Measurements from ENCODE around the gene SLC25A11. TPM values are rescaled to one million over a fixed set of nuclear protein-coding genes. Genes with fewer than 3 reads are reported as not detected.

The SLC25A11 gene
- total RNA-seq, 4 donors from 2014 or later, result 25.3 to 85.5 (median 27.9) TPM

DNA sequence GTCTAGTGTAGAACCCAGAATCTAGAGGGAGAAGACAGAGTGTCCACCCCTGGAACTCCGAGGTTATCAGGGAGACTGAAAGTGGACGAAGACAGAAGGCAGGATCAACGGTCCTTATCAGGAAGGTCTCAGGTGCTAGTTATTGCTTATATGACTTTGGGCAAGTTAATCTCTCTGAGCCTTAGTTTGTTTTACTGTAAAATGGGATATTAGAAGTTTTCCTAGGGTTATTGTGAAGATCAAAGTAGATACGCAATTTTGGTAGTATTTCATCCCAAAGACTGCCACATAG is 1.4 kb upstream of the SLC25A11 start:
- TF ChIP-seq, protein P1, sequence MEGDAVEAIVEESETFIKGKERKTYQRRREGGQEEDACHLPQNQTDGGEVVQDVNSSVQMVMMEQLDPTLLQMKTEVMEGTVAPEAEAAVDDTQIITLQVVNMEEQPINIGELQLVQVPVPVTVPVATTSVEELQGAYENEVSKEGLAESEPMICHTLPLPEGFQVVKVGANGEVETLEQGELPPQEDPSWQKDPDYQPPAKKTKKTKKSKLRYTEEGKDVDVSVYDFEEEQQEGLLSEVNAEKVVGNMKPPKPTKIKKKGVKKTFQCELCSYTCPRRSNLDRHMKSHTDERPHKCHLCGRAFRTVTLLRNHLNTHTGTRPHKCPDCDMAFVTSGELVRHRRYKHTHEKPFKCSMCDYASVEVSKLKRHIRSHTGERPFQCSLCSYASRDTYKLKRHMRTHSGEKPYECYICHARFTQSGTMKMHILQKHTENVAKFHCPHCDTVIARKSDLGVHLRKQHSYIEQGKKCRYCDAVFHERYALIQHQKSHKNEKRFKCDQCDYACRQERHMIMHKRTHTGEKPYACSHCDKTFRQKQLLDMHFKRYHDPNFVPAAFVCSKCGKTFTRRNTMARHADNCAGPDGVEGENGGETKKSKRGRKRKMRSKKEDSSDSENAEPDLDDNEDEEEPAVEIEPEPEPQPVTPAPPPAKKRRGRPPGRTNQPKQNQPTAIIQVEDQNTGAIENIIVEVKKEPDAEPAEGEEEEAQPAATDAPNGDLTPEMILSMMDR (IDR thresholded peaks at IDR 0.05; ENCODE audit: low read depth), result no peak

DNA sequence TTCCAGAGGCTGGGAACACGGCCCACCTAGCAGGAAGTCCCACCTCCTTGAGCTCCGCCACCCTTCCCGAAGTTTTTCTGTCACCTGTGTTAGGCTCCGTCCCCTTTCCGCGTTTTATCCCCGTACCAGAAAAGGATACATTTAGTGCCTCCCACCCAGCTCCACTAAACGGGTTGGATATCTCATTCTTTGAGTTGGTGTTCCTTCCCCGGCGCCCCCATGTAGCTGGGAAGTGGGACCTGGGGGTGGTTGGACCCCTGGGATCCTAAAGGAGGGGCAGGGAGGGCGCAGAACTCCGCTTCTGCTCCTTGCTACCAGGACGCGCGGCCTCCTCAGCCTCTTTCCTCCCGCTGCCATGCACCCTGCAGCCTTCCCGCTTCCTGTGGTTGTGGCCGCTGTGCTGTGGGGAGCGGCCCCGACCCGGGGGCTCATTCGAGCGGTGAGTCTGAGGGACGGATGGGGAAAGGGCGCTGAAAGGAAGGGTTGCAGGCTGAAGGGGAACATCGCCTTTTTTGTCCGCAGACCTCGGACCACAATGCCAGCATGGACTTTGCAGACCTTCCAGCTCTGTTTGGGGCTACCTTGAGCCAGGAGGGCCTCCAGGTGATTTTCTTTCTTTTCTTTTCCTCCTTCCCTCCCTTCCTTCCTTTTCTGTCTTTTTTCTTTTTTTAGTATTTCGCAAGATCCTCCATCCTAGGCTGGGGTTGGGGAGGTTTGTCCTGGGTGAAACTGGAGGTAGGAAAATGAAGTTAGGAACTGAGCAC is 891 bp upstream of the SLC25A11 start:
- TF ChIP-seq, protein P1 (IDR thresholded peaks at IDR 0.05; ENCODE audit: low read depth), result no peak

DNA sequence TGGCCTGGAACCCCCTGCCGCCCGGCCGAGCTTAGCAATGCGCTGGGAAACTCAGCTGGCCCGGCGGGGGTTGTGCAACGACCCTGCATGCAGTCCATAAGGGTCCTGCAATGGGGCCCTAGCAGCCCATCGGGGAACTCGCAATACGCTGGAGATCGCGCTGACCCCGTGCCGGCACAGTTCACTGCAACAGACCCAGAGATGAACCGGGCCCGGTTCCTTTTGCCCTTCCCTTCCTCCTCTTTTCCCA is 375 bp downstream of the SLC25A11 start:
- TF ChIP-seq, protein P1 (IDR thresholded peaks at IDR 0.05; ENCODE audit: low read depth), result no peak

DNA sequence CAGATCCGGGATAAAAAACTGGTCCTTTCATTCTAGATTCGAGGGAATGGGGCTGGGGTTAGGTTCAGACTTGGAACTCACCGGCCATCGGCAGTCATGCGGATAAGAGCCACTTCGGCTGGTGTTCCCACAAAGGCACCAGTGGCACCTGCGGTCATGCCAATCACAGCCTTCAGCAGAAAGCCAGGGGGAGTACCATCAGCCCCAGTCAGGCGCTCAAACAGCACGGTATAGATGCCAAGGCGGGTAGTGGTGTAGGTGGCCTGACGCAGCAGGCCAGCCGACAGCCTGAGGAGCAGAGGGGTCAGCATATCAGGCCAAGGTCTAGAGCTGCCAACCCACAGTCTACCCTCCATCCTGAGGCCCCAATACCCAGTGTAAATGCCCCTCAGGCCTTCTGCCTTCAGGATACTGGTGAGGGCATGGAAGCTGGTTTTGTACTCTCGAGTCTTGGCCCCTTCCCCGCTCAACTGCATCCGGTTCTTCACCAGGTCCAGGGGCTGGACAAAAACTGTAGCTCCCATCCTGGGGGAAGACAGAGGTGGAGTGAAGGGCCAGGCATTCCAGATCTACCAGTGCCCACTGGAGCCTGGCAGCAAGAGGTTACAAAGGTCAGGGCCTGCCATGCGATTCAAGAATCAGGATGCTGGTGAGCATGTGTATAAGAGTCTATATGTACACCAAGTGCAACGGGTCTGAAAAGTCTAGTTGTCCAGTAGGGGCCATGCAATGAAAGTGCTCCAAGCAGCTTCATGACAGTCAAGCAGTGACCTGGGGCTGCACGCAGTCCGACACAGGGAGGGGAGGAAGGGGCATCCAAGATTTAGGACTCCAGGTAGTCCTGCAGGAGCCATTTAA is 929 bp downstream of the SLC25A11 start:
- TF ChIP-seq, protein P1 (IDR thresholded peaks at IDR 0.05; ENCODE audit: low read depth), result no peak

DNA sequence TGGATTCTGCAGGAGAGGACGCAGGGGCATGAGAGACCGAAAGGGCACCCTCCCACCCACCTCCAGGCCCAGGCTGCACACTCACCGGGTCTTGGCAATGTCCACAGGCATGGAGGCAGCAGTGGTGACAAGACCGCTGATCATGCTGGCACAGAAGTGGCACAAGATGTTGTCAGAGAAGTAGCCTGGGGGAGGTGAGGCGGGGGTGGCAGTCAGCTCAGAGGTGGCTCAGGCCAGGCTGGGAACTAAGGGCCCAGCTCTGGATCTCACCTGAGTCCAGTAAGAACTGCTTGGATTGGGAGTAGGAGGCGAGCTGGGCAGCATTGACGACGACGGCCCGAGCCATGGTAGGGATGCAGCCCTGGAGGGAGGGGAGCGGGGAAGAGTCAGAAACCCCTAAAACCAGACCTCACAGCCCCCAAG is 1.8 kb downstream of the SLC25A11 start:
- TF ChIP-seq, protein P1 (IDR thresholded peaks at IDR 0.05; ENCODE audit: low read depth), result no peak

DNA sequence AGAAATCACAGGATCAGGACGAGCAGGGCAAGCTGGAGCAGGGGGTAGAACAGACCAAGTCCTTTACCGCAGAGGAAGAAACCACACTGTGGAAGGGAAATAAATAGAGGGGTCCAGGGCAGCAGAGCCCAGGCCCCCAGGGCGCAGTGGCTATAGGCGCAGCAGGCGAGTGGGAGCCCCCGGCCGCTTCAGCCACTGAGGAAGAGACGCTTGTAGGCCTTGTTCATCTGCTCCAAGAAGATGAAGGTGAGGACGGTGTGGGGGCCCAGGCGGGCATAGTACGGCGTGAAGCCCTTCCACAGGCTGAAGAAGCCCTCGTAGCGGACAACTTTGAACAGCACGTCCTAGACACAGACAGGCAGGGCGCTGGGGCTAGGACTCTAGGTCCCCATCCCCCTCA is 2.3 kb downstream of the SLC25A11 start:
- TF ChIP-seq, protein P1 (IDR thresholded peaks at IDR 0.05; ENCODE audit: low read depth), result no peak

DNA sequence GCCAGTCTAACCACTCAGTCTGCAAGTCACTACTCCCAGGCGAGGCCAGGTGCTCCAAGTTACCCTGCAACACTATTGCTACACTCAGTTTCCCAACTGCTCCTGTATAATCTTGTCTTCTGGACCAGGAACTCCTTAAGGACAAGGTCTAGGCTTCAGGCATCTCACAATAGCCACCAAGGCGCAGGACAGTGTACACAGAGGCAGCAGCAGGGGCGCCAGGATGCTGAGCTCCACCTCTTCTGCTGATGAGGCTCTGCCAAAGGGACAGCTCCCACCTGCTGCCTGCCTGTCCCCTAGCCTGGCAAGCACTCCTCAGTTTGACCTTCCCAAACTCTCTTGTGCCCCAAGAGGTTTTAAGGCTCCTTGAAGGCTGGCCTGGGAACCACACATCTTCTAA is 3.4 kb downstream of the SLC25A11 start:
- TF ChIP-seq, protein P1 (IDR thresholded peaks at IDR 0.05; ENCODE audit: low read depth), result no peak
